T-helper 1 cell treated with Interleukin-12 subunit alpha and Interleukin-12 subunit beta and Interleukin-4 antibody, amounts not matched to agents 30 μg/mL and 1 μg/mL, for 36 hours (primary cell): ENCODE data around the gene CCDC154.

Experiments
- H3K27ac Mint-ChIP-seq: one replicate; pipeline ENCODE4 v1.8.0; 2021; ENCODE audit warnings: mild to moderate bottlenecking, mixed read lengths
- H3K27me3 Mint-ChIP-seq: one replicate; pipeline ENCODE4 v1.8.0; 2021; ENCODE audit warnings: low read depth, mixed read lengths
- H3K36me3 Mint-ChIP-seq: one replicate; pipeline ENCODE4 v1.8.0; 2021; ENCODE audit warnings: low read depth, mixed read lengths
- H3K4me1 Mint-ChIP-seq: one replicate; pipeline ENCODE4 v1.8.0; 2021; ENCODE audit warnings: low read depth, mixed read lengths
- H3K4me3 Mint-ChIP-seq: one replicate; pipeline ENCODE4 v1.8.0; 2021; ENCODE audit warnings: mild to moderate bottlenecking, moderate library complexity, mixed read lengths
- H3K9me3 Mint-ChIP-seq: one replicate; pipeline ENCODE4 v1.8.0; 2021; ENCODE audit warnings: mixed read lengths

Gene CCDC154

DNA sequence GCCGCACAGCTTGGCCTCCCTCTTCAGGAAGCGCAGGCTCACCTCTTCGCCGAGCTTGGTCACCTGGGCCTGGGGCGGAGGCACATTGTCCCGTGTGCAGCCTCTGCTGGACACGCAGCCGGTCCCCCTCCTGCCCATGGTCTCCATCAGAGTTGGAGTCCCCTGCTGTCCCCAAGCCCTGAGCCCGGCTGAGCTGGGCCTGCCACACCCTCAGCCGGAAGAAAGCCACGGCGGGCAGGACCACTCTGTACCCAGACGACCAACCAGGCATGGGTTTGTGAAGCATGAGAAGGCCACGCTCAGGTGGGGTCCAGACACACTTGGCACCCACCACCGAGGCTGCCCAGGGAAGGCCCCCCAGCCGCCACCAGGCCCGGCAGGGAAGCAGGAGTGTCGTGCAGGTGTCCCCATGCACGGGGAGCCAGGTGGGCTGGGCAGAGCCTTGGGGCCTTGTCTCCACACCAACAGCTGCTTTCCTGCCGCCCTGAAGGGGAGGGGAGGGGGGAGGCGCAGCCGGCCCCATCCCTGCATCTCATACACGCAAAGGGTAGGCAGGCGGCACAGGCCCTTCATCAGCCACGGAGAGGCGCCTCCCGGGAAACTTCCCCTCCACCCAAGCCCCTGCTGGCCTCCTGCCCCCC, 5.2 kb downstream of the CCDC154 start:
- H3K27me3 Mint-ChIP-seq = no peaks in the 10 kb centered on the region
- no peaks in the 10 kb centered on the region for H3K36me3 Mint-ChIP-seq
- no peak overlapping the region for H3K27ac Mint-ChIP-seq

DNA sequence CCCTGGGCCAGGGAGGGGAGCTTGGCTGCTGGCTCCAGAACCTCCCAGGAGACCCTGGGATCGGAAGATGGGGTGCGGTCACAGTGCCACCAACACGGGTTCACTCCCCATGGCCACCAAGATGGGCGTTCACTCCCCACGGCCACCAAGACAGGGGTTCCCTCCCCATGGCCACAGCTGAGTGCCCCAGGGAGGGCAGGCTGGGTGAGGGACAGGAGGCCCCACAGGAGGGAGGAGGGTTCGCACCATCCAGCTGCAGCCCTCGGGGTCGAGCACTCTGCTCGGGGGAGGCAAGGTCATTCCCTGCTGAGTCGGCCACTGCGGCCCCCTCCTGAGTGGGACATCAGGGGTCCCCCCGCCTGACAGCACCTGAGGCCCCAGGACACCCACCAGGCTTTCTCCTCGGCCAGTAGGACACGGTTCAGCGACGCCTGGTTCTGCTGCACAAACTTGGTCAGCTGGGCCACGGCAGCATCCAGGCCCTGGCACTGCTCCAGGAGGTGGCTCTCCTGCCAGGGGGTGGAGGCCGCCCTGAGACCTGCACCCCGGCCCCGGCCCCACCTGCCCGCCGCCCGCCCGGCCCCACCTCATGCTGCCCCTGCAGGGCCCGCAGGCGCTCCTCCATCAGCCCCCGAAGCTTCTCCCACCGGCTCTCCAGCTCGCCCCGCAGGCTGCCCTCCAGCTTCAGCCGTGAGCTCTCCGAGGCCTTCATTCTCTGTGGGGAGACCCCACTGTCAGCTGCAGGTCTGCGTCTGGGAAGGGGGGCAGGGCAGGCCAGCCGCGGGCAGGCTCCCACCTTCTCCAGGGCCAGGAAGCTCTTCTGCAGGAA, 5.9 kb downstream of the CCDC154 start:
- no peaks in the 10 kb centered on the region for H3K9me3 Mint-ChIP-seq
- no peaks in the 10 kb centered on the region for H3K4me1 Mint-ChIP-seq
- H3K27ac Mint-ChIP-seq = no peak overlapping the region
- H3K27me3 Mint-ChIP-seq = no peaks in the 10 kb centered on the region
- H3K36me3 Mint-ChIP-seq = no peaks in the 10 kb centered on the region
- no peak overlapping the region for H3K4me3 Mint-ChIP-seq

More for the DNA sequence above, 5.2 kb downstream of the CCDC154 start:
- H3K4me1 Mint-ChIP-seq = no peaks in the 10 kb centered on the region
- H3K4me3 Mint-ChIP-seq = no peak overlapping the region
- no peaks in the 10 kb centered on the region for H3K9me3 Mint-ChIP-seq

DNA sequence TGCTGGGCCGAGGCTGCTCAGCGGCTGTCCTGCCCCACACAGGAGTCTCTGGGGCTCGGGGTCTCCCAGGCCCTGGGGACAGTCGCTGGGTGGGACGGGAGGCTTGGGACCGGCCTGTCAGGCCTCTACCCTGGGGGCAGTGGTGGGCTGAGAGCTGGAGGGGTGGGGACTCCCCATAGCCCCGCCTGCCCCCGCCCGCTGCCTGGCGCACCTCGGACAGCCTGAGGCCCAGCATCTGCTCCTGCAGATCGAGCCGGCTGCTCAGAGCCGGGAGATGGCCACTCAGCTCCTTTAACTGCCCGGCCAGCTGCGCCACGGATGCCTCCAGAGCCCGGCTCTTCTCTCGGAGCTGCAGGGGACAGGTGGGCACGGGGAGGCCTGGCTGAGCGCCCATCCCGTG, 6.8 kb downstream of the CCDC154 start:
- H3K4me3 Mint-ChIP-seq = no peak overlapping the region
- no peaks in the 10 kb centered on the region for H3K36me3 Mint-ChIP-seq
- H3K9me3 Mint-ChIP-seq = no peaks in the 10 kb centered on the region
- no peaks in the 10 kb centered on the region for H3K27me3 Mint-ChIP-seq
- no peaks in the 10 kb centered on the region for H3K4me1 Mint-ChIP-seq
- no peak overlapping the region for H3K27ac Mint-ChIP-seq

DNA sequence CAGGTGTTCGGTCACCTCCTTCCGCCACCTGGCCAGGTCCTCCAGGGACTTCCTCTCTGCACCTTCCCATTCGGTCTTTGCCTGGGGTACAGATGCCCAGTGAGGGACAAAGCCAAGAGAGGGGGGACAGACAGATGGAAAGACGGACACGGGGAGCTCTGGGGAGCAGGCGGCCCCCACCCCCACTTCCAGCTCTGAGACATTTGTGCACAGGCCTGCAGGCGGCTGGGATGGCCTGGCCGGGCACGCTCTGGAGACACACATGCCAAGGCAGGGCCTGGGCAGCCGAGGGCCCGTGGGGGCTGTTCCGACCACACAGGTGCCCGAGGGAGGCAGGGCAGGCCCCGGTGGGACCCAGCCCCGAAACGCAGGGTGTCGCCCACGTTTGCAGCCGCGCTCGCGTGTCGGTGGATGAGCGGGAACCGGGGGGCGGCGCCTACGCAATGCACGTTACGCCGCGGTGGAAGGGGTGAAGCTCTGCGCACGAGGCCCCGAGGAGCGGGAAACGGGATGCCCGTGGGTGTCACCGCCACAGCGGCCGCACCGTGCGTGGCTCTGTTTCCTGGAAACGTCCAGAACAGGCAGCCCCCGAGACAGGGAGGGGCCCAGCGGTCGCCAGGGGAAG, 7.5 kb downstream of the CCDC154 start:
- no peaks in the 10 kb centered on the region for H3K9me3 Mint-ChIP-seq

DNA sequence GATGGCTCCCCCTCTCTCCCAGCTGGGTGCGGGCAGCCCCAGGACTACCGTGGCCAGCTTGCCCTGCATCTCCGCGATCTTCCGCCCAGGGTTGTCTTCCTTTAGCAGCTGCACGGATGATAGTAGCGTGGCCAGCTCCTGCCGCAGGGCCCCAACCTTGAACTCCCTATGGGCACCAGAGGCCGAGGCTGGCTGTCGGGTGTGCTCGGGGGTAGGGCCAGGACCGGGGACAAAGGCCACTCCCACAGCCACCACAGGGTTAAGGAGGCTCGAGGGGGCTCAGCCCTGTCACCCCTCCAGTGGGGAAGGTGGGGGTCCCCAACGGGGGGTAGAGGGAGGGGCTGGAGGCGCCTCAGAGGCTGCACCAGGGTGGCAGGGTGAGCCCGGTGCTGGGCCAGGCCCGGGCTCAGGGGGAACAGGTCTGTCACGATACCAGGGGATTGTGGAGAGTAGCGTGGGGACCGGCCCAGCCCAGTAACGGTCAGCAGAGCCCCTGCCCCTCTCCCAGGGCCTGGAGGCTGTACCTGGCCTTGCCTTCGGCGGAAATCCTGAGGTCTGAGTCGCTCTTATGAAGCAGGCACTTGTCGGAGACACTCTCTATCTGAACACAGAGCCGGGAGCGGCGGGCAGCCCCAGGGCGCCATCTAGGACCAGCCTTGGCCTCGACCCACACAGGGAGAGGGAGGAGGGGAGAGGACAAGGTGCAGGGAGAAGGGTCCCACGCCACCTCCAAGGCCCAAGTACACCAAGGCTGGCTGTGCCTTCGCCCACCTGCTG, 8.2 kb downstream of the CCDC154 start:
- Mint-ChIP-seq H3K9me3 (no peaks in the 10 kb centered on the region), H3K4me3 (no peak overlapping the region), H3K27ac (no peak overlapping the region), H3K36me3 (no peaks in the 10 kb centered on the region), H3K27me3 (no peaks in the 10 kb centered on the region), H3K4me1 (no peaks in the 10 kb centered on the region)

More for the DNA sequence above, 7.5 kb downstream of the CCDC154 start:
- no peaks in the 10 kb centered on the region for H3K27me3 Mint-ChIP-seq
- no peak overlapping the region for H3K4me3 Mint-ChIP-seq
- no peak overlapping the region for H3K27ac Mint-ChIP-seq
- H3K36me3 Mint-ChIP-seq = no peaks in the 10 kb centered on the region
- H3K4me1 Mint-ChIP-seq = no peaks in the 10 kb centered on the region

DNA sequence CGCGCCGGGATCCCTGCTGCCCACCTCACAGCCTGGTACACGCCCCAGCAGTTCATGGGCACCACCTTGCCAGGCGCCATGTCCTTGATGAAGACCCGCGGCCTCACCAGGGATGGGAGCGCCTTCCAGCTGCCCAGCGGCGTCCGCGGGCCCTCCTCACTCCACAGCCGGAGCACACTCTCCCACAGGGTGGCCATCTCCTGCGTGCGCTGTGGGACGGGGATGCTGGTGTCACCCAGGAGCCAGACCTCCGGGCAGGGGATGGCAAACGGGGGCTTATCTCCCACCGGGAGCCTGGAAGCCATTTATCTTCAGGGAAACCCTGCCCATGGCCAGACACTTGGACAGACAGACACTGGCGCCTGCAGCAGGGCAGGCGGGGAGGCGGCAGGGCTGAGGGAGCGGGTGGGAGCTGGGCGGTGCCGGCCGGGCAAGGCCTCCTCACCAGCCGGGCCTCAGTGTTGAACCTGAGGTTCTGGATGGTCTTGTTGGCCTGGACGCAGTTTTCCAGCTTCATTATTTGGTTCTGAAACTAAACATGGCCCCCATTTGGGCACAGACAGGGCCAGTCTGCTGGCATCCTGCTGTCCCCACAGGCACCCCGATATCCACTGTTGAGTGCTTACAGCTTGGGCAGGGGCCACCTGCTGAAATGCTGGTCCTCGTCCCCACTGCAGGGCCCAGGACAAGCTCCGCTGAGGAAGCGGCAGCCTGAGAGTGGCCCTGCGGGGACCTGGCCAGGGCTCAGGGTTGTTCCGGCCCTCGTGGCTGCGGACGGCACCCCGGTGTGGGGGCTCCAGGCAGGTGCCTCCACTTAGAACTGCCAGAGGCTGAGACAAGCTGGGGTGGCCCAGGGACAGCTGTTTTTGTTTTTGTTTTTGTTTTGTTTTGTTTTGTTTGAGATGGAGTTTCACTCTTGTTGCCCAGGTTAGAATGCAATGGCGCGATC, 9.4 kb downstream of the CCDC154 start:
- no peak overlapping the region for H3K4me3 Mint-ChIP-seq
- no peaks in the 10 kb centered on the region for H3K27me3 Mint-ChIP-seq
- no peak overlapping the region for H3K27ac Mint-ChIP-seq
- no peaks in the 10 kb centered on the region for H3K4me1 Mint-ChIP-seq
- H3K9me3 Mint-ChIP-seq = no peaks in the 10 kb centered on the region
- no peaks in the 10 kb centered on the region for H3K36me3 Mint-ChIP-seq

DNA sequence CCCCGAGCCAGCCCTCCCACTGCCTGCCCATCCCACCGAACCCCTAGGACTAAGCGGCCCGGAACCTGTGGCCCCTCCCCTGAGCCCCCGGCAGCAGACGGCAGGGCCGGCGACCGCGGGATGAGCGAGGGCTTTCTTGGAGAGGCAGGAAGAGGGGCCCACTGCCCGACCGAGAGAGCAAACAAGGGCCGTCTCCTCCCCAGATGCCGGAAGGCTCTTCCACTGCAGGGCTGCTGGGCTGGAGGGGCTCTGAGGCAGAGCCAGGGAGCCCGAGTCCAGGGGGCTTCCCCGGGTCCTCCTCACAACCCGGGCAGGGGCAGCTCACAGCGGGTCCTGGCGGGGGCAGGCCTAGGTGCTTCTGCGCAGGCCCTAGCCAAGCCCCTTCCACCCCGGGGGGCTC, 10.6 kb downstream of the CCDC154 start:
- H3K27me3 Mint-ChIP-seq = no peaks in the 10 kb centered on the region
- H3K4me1 Mint-ChIP-seq = no peaks in the 10 kb centered on the region
- no peaks in the 10 kb centered on the region for H3K9me3 Mint-ChIP-seq
- no peaks in the 10 kb centered on the region for H3K36me3 Mint-ChIP-seq
- no peak overlapping the region for H3K4me3 Mint-ChIP-seq
- no peak overlapping the region for H3K27ac Mint-ChIP-seq

DNA sequence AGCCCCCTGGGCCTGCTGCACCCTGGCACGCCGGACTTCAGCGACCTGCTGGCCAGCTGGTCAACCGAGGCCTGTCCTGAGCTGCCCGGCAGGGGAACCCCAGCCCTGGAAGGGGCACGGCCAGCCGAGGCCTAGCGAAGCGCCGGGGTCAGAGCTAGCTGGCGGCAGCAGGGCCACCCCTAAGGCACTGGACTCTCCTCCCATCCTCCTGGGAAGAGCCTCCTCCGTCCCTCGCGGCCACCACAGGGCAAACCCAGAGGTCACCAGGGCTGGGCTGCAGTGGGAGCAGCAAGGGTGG, 11.1 kb downstream of the CCDC154 start:
- H3K27ac Mint-ChIP-seq = no peak overlapping the region
- no peaks in the 10 kb centered on the region for H3K9me3 Mint-ChIP-seq
- no peak overlapping the region for H3K4me3 Mint-ChIP-seq
- no peaks in the 10 kb centered on the region for H3K36me3 Mint-ChIP-seq
- H3K27me3 Mint-ChIP-seq = no peaks in the 10 kb centered on the region
- H3K4me1 Mint-ChIP-seq = no peaks in the 10 kb centered on the region

DNA sequence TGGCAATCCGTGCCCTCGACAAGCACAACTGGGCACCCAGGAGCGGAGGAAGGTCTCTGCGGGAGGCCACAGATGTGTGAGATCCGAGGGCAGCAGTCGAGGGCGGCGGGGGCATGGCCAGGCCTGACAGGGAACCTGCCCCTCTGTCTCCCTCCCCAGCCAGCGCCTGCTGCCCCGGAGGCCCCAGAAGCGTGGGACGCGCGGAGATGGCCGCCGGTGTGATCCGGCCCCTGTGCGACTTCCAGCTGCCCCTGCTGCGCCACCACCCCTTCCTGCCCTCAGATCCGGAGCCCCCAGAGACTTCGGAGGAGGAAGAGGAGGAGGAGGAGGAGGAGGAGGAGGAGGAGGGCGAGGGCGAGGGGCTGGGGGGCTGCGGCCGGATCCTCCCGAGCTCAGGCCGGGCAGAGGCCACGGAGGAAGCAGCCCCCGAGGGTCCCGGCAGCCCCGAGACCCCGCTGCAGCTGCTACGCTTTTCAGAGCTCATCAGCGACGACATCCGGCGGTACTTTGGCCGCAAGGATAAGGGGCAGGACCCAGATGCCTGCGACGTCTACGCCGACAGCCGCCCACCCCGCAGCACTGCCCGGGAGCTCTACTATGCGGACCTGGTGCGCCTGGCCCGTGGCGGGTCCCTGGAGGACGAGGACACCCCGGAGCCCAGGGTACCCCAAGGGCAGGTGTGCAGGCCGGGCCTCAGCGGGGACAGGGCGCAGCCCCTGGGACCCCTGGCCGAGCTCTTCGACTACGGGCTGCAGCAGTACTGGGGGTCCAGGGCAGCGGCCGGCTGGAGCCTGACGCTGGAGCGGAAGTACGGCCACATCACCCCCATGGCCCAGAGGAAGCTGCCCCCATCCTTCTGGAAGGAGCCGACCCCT, 11.7 kb downstream of the CCDC154 start:
- Mint-ChIP-seq H3K36me3 (no peaks in the 10 kb centered on the region), H3K27me3 (no peaks in the 10 kb centered on the region), H3K4me3 (no peak overlapping the region), H3K27ac (no peak overlapping the region), H3K4me1 (no peaks in the 10 kb centered on the region), H3K9me3 (no peaks in the 10 kb centered on the region)

DNA sequence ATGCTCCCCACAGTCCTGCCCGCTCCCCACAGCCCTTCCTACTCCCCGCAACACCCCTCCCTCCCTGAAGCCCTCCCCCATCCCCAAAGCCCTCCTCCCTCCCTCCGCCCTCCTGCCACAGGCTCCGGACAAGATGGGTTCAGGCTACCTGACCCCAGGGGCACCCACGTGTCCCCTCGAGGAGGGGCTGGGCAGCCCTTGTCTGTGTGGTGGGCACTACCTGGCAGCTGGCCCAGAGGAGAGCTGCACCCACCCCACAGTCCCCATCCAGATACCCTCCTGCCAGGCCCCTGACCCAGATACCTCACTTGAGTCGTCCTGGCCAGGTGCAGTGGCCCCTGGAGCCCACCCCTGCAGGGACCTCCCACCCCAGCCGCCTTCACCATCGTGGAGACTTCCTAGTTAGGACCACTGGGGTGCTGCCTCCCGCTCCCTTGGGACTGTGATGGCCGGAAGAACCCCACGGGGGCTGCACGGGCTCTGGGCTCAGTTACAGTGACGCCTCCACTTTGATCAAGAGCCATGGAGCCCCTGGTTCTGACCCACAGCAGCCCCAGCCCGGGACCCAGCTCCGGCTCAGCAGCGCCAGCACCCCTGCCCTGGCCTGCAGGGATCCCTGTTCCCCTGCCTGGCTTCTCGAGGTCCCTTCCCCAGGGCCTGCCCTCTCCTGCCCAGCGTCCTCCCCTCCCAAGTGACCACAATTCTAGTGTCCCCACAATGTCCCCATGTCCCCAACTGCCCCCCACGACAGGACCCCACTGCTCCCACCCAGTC, 12.7 kb downstream of the CCDC154 start:
- H3K9me3 Mint-ChIP-seq = no peaks in the 10 kb centered on the region
- H3K27me3 Mint-ChIP-seq = no peaks in the 10 kb centered on the region
- no peaks in the 10 kb centered on the region for H3K4me1 Mint-ChIP-seq
- no peak overlapping the region for H3K27ac Mint-ChIP-seq
- no peaks in the 10 kb centered on the region for H3K36me3 Mint-ChIP-seq
- H3K4me3 Mint-ChIP-seq = no peak overlapping the region

DNA sequence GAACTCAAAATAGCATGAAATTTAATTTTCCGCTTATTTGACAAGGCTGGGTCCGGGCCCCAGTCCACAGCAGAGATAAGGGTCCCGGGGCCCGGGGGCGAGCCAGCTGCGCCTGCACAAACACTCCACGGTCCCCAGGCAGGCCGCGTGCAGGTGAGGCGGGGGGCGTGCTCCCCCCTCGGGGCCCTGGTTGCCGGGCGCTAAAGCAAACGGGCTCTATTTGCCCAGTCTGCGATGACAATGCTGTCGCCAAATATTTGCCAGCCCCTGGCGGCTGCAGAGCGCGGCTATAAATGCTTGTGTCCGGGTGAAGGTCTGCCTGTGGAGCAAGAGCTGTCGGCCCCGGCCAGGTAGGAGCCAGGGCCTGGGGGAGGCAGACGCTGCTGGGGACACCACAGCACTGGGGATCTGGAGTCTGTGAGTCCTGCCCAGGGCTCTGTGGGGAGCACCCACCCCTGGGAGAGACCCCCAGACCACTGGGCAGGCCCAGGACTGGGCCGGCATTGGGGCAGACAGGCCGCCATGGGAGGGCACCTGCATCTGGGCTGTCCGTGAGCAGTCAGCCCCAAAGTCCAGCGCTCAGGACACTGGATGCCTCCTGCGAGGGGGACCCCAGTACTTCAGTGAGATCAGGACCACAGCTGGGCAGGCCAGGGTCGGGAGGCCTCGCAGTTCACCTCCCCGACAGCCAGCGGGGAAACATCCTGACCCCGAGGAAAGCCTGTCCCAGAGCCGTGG, 13.4 kb downstream of the CCDC154 start, which contains the start of gene PERCC1:
TSS of gene PERCC1 (plus strand) at position 320 of the 738 bp plus-strand sequence. CDS start 1,516 bp downstream, outside the sequence.
- Mint-ChIP-seq H3K27ac (no peak within 1 kb of the TSS), H3K36me3 (no peaks in the 10 kb centered on the region), H3K9me3 (no peaks in the 10 kb centered on the region), H3K27me3 (no peaks in the 10 kb centered on the region), H3K4me3 (no peak within 1 kb of the TSS), H3K4me1 (no peaks in the 10 kb centered on the region)

DNA sequence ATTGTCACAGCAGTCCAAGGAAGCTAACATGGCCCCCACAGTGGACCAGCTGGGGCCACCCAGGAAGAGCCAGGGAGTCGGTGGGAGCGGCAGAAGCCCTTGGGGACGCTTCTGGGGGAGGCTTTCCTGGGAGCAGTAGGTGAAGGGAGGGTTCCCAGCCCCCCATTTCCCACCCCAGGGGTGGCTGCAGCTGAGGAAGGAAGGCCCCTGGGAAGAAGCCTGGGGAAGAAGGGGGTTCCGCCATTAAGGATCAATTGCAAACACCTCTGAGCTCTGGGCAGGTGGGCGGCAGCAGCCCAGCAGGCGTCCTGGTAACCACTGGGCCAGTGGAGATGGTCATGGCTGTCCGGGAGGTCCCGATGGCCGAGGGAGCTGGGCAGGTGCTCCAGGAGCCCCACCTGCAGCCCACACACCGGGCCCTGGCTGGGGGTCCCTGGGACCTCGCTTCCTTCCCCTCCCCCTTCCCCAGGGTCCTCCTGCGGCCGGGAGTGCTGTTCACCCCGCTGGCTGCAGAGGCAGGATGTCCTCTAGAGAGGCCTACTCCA, 14.1 kb downstream of the CCDC154 start:
- Mint-ChIP-seq H3K27me3 (no peaks in the 10 kb centered on the region), H3K4me3 (no peak overlapping the region), H3K27ac (no peak overlapping the region), H3K9me3 (no peaks in the 10 kb centered on the region), H3K4me1 (no peaks in the 10 kb centered on the region), H3K36me3 (no peaks in the 10 kb centered on the region)
